ENCODE results near the gene SMIM38.

The SMIM38 gene

GRCh38 chr11:69203901-69204245 lies 48.1 kb downstream of the SMIM38 start:
- no peak for FAIRE-seq
- no peak for DNase-seq (ENCODE audit: insufficient read length, low spot score)
- no peak for TF ChIP-seq CTCF (IDR thresholded peaks at IDR 0.05; ENCODE audit: insufficient read depth, missing control alignments)

GRCh38 chr11:69204246-69204940 lies 48.7 kb downstream of the SMIM38 start:
- no peak for TF ChIP-seq CTCF (IDR thresholded peaks at IDR 0.05; ENCODE audit: insufficient read depth, missing control alignments)
- no peak for FAIRE-seq
- no peak for DNase-seq (ENCODE audit: insufficient read length, low spot score)

GRCh38 chr11:69204941-69205742 lies 49.4 kb downstream of the SMIM38 start:
- FAIRE-seq = no peak
- TF ChIP-seq CTCF (IDR thresholded peaks at IDR 0.05; ENCODE audit: insufficient read depth, missing control alignments) = no peak

More at GRCh38 chr11:69204941-69205742, 49.4 kb downstream of the SMIM38 start:
- DNase-seq (ENCODE audit: insufficient read length, low spot score) = no peak
